PC-3 (cell line): ENCODE measurements around the gene TARBP1.

ENCODE experiments used
- EZH2 ChIP-seq: fragments of 300-600 bp; sonication (generic); IDR thresholded peaks from one replicate; pipeline ENCODE4 v1.6.1; 2017; ENCODE audit warnings: antibody characterized with exemption, mild to moderate bottlenecking, low read length; ENCODE audit not compliant: unreplicated experiment
- TF ChIP-seq, protein P1 (sequence below): fragments of 300-600 bp; sonication (generic); conservative IDR thresholded peaks from 2 replicates; pipeline ENCODE4 v1.5.1; 2017; ENCODE audit warnings: antibody characterized with exemption, low read depth, mild to moderate bottlenecking, low read length

DNA sequence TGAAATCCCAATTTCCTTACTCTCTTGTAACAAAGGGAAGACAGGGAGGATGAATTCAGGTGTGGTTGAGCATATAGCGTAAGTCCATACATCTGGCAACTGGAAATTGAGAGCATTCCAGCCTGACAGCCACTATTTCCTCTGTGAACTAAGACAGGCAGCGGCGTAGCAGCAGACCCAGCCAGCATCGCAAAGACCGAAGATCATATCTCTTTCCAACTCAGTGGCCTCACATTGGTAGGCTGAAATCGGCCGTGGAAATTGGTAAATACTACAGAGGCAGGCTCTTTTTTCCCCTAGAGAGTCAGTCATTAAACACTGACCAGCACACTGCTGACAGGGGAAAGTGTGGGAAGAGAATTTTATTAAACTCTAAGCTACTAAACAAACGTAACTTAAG is 43.4 kb downstream of the TARBP1 start:
- TF ChIP-seq, protein P1, sequence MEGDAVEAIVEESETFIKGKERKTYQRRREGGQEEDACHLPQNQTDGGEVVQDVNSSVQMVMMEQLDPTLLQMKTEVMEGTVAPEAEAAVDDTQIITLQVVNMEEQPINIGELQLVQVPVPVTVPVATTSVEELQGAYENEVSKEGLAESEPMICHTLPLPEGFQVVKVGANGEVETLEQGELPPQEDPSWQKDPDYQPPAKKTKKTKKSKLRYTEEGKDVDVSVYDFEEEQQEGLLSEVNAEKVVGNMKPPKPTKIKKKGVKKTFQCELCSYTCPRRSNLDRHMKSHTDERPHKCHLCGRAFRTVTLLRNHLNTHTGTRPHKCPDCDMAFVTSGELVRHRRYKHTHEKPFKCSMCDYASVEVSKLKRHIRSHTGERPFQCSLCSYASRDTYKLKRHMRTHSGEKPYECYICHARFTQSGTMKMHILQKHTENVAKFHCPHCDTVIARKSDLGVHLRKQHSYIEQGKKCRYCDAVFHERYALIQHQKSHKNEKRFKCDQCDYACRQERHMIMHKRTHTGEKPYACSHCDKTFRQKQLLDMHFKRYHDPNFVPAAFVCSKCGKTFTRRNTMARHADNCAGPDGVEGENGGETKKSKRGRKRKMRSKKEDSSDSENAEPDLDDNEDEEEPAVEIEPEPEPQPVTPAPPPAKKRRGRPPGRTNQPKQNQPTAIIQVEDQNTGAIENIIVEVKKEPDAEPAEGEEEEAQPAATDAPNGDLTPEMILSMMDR: no peak
- TF ChIP-seq EZH2: no peak
